NCI-H226 (cell line): ENCODE measurements around the gene NHLRC4.
A peak's percentile ranks its signal among the peaks of the same experiment; 100 is the strongest.

Source experiments
- DNase-seq: peaks from one replicate; pipeline ENCODE4 v3.0.0-alpha.2; 2015

NHLRC4 gene

GRCh38 chr16:531494-532125, 35.2 kb upstream of the NHLRC4 start:
- no peak for DNase-seq

GRCh38 chr16:533391-534123, 33.2 kb upstream of the NHLRC4 start:
- no peak for DNase-seq

- DNase-seq: no peak
These were observed 32.7 kb upstream of the NHLRC4 start for GRCh38 chr16:534135-534534.

GRCh38 chr16:534856-535445, 31.9 kb upstream of the NHLRC4 start:
- DNase-seq: no peak

- peak; percentile 27 for DNase-seq
These were observed 31.1 kb upstream of the NHLRC4 start for GRCh38 chr16:535446-536405.

GRCh38 chr16:536746-537145, 30.1 kb upstream of the NHLRC4 start:
- no peak for DNase-seq

- no peak for DNase-seq
These were observed 29.1 kb upstream of the NHLRC4 start for GRCh38 chr16:537415-538335.

- no peak for DNase-seq
These were observed 26.8 kb upstream of the NHLRC4 start for GRCh38 chr16:539901-540530.

- DNase-seq: no peak
These were observed 26.0 kb upstream of the NHLRC4 start for GRCh38 chr16:540645-541340.

- no peak for DNase-seq
These were observed 23.3 kb upstream of the NHLRC4 start for GRCh38 chr16:543301-544164.

- no peak for DNase-seq
These were observed 22.3 kb upstream of the NHLRC4 start for GRCh38 chr16:544517-544916.

GRCh38 chr16:546909-547770, 19.7 kb upstream of the NHLRC4 start:
- no peak for DNase-seq

- no peak for DNase-seq
These were observed 18.2 kb upstream of the NHLRC4 start for GRCh38 chr16:548586-548985.

GRCh38 chr16:549544-550263, 17.1 kb upstream of the NHLRC4 start:
- DNase-seq: no peak

GRCh38 chr16:551210-551609, 15.6 kb upstream of the NHLRC4 start:
- DNase-seq: no peak

- DNase-seq: no peak
These were observed 14.6 kb upstream of the NHLRC4 start for GRCh38 chr16:552171-552570.

- DNase-seq: no peak
These were observed 13.1 kb upstream of the NHLRC4 start for GRCh38 chr16:553601-554296.

- DNase-seq: no peak
These were observed 12.5 kb upstream of the NHLRC4 start for GRCh38 chr16:554297-554621.
